WERI-Rb-1 (cell line): Measurements from ENCODE around the gene HOXD9.

Source experiments
- DNase-seq: peaks from one replicate; pipeline ENCODE4 v3.0.0-alpha.2; 2020
- H3K27ac ChIP-seq: fragments of 250-450 bp; sonication (Bioruptor Pico); 2 replicates; pipeline ENCODE4 v1.5.1; 2020; ENCODE audit warnings: mild to moderate bottlenecking, moderate library complexity
- H3K27me3 ChIP-seq: fragments of 250-450 bp; sonication (Bioruptor Pico); 2 replicates; pipeline ENCODE4 v1.5.1; 2021; ENCODE audit warnings: mild to moderate bottlenecking, low read depth, moderate library complexity; ENCODE audit not compliant: insufficient read depth, severe bottlenecking
- H3K36me3 ChIP-seq: fragments of 250-450 bp; sonication (Bioruptor Pico); 2 replicates; pipeline ENCODE4 v1.5.1; 2020; ENCODE audit warnings: mild to moderate bottlenecking, moderate library complexity
- H3K4me3 ChIP-seq: 2 replicates; pipeline ENCODE4 v1.5.1; 2011; ENCODE audit warnings: low read depth, mild to moderate bottlenecking, control low read depth, low read length
- H3K9me3 ChIP-seq: fragments of 250-450 bp; sonication (Bioruptor Pico); 2 replicates; pipeline ENCODE4 v1.5.1; 2021; ENCODE audit warnings: mild to moderate bottlenecking, moderate library complexity; ENCODE audit not compliant: severe bottlenecking
- CTCF ChIP-seq: IDR thresholded peaks from 2 replicates; pipeline ENCODE4 v1.5.1; 2011; ENCODE audit warnings: low read depth, mild to moderate bottlenecking, control low read depth, inconsistent platforms, low read length

Gene HOXD9

DNA sequence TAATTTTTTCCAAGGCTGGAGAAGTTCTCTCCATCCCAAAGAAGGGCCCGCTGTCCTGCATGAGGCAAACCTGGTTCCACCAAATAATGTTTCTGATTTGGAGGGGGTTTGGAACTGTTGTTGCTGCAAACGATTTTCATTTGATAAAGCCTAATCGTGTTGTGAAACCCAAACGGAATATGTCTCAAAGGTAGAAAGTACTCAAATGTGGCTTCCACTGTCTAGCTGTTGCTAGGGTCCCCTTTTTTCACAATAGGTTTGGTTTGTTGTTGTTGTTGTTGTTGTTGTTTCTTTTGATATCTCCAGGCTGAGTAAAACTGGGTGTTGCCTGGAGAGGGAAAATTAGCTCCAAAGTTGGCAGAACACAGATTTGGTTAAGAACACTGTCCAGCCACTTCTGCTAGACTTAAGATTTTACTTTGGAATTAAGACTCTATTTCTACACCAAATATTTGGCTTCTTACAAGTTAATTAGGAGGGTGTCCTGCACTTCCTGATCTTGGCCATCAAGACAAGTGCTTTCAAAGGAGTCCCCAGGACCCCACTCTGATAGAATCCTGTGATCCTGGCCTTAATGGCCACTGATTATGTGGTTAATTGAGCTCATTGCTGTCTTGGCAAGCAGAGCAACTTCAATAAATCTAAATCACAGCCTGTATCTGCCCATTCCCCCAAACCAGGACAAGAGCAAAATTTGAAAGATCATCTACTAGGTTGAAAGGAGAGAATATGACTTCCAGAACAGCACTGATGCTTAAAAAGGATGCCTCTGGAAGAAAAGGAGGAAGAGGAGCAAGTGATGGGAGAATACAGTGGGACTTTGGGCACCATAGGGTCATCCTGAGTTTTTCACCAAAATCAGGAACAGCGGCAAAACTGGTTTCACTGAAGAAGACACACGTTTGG is 33.3 kb upstream of the HOXD9 start:
- Histone ChIP-seq H3K27ac (no peak overlapping the region), H3K4me3 (no peak overlapping the region), H3K36me3 (no peaks in the 10 kb centered on the region), H3K27me3 (peaks cover 97% of the 10 kb centered on the region), H3K9me3 (no peaks in the 10 kb centered on the region)
- no peak for DNase-seq
- TF ChIP-seq CTCF: no peak

GRCh38 chr2:176089843-176090395 is 32.6 kb upstream of the HOXD9 start:
- H3K27me3 ChIP-seq: peaks cover 97% of the 10 kb centered on the region

DNA sequence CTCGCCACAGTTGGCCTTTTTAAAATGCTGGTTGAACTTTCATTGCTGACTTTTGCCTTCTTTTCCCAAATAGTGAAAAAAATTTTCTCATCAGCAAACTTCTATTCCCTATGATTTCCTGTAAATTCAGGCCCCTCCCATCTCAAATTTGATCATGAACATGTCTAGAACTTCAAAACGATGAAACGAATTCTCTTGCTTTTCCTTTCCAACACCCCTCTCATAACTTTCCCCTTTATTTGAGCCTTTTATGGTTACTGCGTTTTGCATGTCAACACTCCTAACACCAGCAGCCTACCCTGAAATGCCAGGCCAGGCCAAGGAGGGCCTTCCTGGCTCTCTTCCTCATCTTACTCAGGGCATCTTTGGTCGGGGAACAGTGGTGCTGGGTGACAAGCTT is 31.7 kb upstream of the HOXD9 start:
- TF ChIP-seq CTCF: no peak
- no peak overlapping the region for H3K4me3 ChIP-seq
- H3K9me3 ChIP-seq: no peaks in the 10 kb centered on the region
- no peak for DNase-seq
- H3K27ac ChIP-seq: no peak overlapping the region
- H3K27me3 ChIP-seq: peaks cover 97% of the 10 kb centered on the region
- no peaks in the 10 kb centered on the region for H3K36me3 ChIP-seq

More at GRCh38 chr2:176089843-176090395, 32.6 kb upstream of the HOXD9 start:
- no peak for TF ChIP-seq CTCF
- no peak overlapping the region for H3K4me3 ChIP-seq
- no peaks in the 10 kb centered on the region for H3K36me3 ChIP-seq
- no peaks in the 10 kb centered on the region for H3K9me3 ChIP-seq
- DNase-seq: no peak
- no peak overlapping the region for H3K27ac ChIP-seq

- H3K27me3 ChIP-seq: peaks cover 97% of the 10 kb centered on the region
- H3K4me3 ChIP-seq: no peak overlapping the region
- no peak for DNase-seq
- H3K9me3 ChIP-seq: no peaks in the 10 kb centered on the region
- no peaks in the 10 kb centered on the region for H3K36me3 ChIP-seq
- H3K27ac ChIP-seq: no peak overlapping the region
- TF ChIP-seq CTCF: no peak
Observed at GRCh38 chr2:176091329-176092258, 30.9 kb upstream of the HOXD9 start.

DNA sequence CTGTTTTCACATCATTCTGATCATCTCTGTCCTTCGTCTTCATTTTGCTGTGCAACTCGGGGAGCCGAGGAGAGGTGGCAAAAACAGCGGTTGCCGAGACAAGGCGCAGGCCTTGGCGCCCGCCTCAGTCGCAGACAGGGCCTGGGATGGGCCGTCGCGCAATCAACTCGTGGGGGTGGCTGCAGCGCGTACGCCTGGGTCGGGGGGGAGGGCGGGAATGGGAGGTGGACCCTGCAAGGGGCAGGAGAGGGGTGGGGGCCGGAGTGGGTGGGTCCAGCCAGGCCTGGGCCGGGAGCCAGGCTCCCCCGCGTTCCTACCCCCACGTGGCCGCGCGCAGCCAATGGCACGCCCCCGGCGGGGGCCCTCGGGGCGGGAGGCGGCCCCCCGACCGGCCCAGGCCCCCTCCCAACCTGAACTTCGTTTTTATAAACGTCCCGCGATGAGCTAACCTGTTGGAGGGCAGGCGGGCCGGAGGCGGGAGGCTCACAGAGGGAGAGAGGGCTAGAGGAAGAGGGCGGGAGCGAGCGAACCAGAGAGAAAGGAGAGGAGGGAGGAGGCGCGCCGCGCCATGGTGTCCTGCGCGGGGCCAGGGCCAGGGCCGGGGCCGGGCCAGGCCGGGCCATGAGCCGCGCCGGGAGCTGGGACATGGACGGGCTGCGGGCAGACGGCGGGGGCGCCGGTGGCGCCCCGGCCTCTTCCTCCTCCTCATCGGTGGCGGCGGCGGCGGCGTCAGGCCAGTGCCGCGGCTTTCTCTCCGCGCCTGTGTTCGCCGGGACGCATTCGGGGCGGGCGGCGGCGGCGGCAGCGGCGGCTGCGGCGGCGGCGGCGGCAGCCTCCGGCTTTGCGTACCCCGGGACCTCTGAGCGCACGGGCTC is 30.0 kb upstream of the HOXD9 start, which contains the start of gene HOXD13:
Gene HOXD13 (plus strand): TSS at position 452 of the 875 bp plus-strand sequence. CDS start 170 bp downstream, at position 622.
- Histone ChIP-seq H3K27me3 (peaks cover 97% of the 10 kb centered on the region), H3K4me3 (peak within 1 kb of the TSS; percentile 41), H3K36me3 (no peaks in the 10 kb centered on the region), H3K9me3 (no peaks in the 10 kb centered on the region), H3K27ac (no peak within 1 kb of the TSS)
- peak; percentile 39 for DNase-seq
- no peak for TF ChIP-seq CTCF
